Esophagus squamous epithelium (tissue), 5 donors: ENCODE results near the gene DNAJA3. TPM values are rescaled to one million over a fixed set of nuclear protein-coding genes. Genes with fewer than 3 reads are reported as not detected.

Experiments used
- DNase-seq: peaks from one replicate; lab custom pipeline; 2025; lab: John Stamatoyannopoulos, UW
- H3K27ac ChIP-seq, 4 donors: fragments of 200-600 bp; sonication (generic); one replicate each; pipeline ENCODE4 v1.5.1; 2016 to 2019; ENCODE audit warnings: mild to moderate bottlenecking in 1 of 4
- H3K27me3 ChIP-seq, 4 donors: fragments of 200-600 bp; sonication (generic); 1 replicate in 3 of 4; 2 replicates in 1 of 4; pipeline versions ENCODE4 v1.5.1 to v1.6.0; 2017 to 2021; ENCODE audit warnings: antibody characterized with exemption in 1 of 4
- H3K36me3 ChIP-seq, 3 donors: fragments of 200-600 bp; sonication (generic); one replicate each; pipeline ENCODE4 v1.5.1; 2016 to 2019
- H3K4me1 ChIP-seq, 3 donors: fragments of 200-600 bp; sonication (generic); one replicate each; pipeline ENCODE4 v1.5.1; 2017 to 2019
- H3K4me3 ChIP-seq, 4 donors: fragments of 200-600 bp; sonication (generic); 1 replicate in 3 of 4; 2 replicates in 1 of 4; pipeline ENCODE4 v1.5.1; 2016 to 2019; ENCODE audit warnings: mild to moderate bottlenecking in 2 of 4, moderate library complexity in 1 of 4
- H3K9me3 ChIP-seq, 3 donors: fragments of 200-600 bp; sonication (generic); one replicate each; pipeline ENCODE4 v1.5.1; 2016 to 2019
- POLR2A ChIP-seq, 4 donors: fragments of 450-650 bp; IDR thresholded peaks; one replicate each; pipeline ENCODE4 v1.6.1; 2017; ENCODE audit warnings: antibody characterized with exemption in 4 of 4, mild to moderate bottlenecking in 4 of 4, moderate library complexity in 3 of 4
- WGBS, 2 donors: methylation state at CpG; one replicate each; pipeline ENCODE4 v1.1.5; 2018; 5-methylcytosine and 5-hydroxymethylcytosine counted together
- intact Hi-C: fragments of 100-400 bp; cut with DNase I; formaldehyde crosslinking; loops from one replicate; pipeline ENCODE4 v1.15.0; 2022
- total RNA-seq, 4 donors: library from RNA; depleted of rRNA; stranded (reverse); fragments of >200 nt; gene quantifications; one replicate each; pipeline ENCODE4 v1.1.0, GENCODE V29; 2016
- TF ChIP-seq, protein P1 (sequence below), 6 experiments: fragments of 450-650 bp in 4 of 6; fragments of 200-600 bp in 2 of 6; sonication (generic) in 2 of 6; IDR thresholded peaks; one replicate each; pipeline ENCODE4 v1.5.1; 2016 to 2019; ENCODE audit warnings: antibody characterized with exemption in 6 of 6, mild to moderate bottlenecking in 4 of 6, moderate library complexity in 4 of 6
- donor health status: DM: yes; HTN: yes; CAD: no.

Gene DNAJA3
- total RNA-seq, 4 donors from 2014 or later: 45.2 to 59.1 (median 49.1) TPM

- Histone ChIP-seq H3K36me3 (peaks cover 42 to 100% (median 55%) of the 10 kb centered on the region in 3 donors), H3K27ac (no peak overlapping the region), H3K27me3 (no peaks in the 10 kb centered on the region), H3K4me1 (no peaks in the 10 kb centered on the region), H3K4me3 (no peak overlapping the region), H3K9me3 (no peaks in the 10 kb centered on the region)
- DNase-seq: no peak
- intact Hi-C loops: no loop called here
- 83 to 88% methylated on average over 1 to 6 of the region's 14 CpGs for WGBS, 2 donors
- TF ChIP-seq, protein P1, sequence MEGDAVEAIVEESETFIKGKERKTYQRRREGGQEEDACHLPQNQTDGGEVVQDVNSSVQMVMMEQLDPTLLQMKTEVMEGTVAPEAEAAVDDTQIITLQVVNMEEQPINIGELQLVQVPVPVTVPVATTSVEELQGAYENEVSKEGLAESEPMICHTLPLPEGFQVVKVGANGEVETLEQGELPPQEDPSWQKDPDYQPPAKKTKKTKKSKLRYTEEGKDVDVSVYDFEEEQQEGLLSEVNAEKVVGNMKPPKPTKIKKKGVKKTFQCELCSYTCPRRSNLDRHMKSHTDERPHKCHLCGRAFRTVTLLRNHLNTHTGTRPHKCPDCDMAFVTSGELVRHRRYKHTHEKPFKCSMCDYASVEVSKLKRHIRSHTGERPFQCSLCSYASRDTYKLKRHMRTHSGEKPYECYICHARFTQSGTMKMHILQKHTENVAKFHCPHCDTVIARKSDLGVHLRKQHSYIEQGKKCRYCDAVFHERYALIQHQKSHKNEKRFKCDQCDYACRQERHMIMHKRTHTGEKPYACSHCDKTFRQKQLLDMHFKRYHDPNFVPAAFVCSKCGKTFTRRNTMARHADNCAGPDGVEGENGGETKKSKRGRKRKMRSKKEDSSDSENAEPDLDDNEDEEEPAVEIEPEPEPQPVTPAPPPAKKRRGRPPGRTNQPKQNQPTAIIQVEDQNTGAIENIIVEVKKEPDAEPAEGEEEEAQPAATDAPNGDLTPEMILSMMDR (IDR thresholded peaks at IDR 0.05): no peak
- TF ChIP-seq POLR2A (IDR thresholded peaks at IDR 0.05): no peak
These were observed 24.8 kb downstream of the DNAJA3 start for GRCh38 chr16:4450430-4450829.

DNA sequence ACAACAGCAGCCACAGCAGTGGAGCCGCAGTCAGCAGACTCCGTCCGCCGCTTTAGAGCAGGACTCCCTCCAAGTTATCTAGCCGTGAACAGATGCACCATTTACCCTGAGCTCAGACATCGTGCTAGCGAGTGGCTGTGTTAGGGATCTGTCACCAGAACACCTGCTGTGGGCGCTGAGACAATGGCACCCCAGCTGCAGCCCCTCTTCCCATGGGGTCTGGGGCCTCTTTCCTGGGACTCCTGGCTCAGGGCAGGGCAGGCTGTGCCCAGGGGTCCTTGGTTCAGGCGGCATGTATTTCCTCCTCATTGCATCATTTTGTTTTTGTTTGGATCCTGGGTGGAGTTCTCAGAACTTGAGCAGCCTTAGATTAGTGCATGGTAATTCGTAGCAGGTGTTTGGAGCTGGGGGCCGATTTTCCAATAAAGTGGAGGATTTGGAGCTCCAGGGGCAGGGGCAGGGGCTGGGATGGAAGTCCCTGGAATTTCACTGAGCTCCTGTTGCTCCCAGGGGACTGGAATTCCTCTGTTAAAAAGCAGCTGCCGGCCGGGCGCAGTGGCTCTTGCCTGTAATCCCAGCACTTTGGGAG lies 25.4 kb downstream of the DNAJA3 start:
- no peaks in the 10 kb centered on the region for H3K4me1 ChIP-seq
- H3K4me3 ChIP-seq: no peak overlapping the region
- intact Hi-C loops: no loop called here
- 90 to 93% methylated on average over 10 to 14 of the region's 14 CpGs for WGBS, 2 donors
- no peaks in the 10 kb centered on the region for H3K9me3 ChIP-seq
- no peak overlapping the region for H3K27ac ChIP-seq
- peaks cover 46 to 100% (median 59%) of the 10 kb centered on the region in 3 donors for H3K36me3 ChIP-seq
- TF ChIP-seq, protein P1 (IDR thresholded peaks at IDR 0.05): no peak
- no peak for TF ChIP-seq POLR2A (IDR thresholded peaks at IDR 0.05)
- no peak for DNase-seq
- no peaks in the 10 kb centered on the region for H3K27me3 ChIP-seq

DNA sequence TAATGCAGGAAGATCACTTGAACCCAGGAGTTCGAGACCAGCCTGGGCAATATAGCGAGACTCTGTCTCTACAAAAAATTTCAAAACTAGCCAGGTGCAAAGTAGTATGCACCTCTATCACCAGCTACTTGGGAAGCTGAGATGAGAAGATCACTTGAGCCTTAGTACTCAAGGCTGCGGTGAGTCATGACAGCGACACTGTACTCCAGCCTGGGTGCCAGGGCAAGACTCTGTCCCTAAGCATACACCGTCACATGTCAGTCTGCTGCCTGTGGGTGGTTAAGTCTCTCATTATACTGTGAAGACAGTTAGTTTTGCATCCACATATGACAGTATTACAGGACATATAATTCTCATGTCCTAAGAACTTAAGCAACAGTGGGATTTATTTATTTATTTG lies 27.0 kb downstream of the DNAJA3 start:
- TF ChIP-seq, protein P1 (IDR thresholded peaks at IDR 0.05): no peak
- no peak for TF ChIP-seq POLR2A (IDR thresholded peaks at IDR 0.05)
- H3K27me3 ChIP-seq: no peaks in the 10 kb centered on the region
- no peak overlapping the region for H3K27ac ChIP-seq
- DNase-seq: no peak
- 90 to 100% methylated on average over 3 to 5 of the region's 5 CpGs for WGBS, 2 donors
- H3K36me3 ChIP-seq: peaks cover 39 to 100% (median 63%) of the 10 kb centered on the region in 3 donors
- no peaks in the 10 kb centered on the region for H3K4me1 ChIP-seq
- no peak overlapping the region for H3K4me3 ChIP-seq
- intact Hi-C loops: no loop called here
- no peaks in the 10 kb centered on the region for H3K9me3 ChIP-seq

DNA sequence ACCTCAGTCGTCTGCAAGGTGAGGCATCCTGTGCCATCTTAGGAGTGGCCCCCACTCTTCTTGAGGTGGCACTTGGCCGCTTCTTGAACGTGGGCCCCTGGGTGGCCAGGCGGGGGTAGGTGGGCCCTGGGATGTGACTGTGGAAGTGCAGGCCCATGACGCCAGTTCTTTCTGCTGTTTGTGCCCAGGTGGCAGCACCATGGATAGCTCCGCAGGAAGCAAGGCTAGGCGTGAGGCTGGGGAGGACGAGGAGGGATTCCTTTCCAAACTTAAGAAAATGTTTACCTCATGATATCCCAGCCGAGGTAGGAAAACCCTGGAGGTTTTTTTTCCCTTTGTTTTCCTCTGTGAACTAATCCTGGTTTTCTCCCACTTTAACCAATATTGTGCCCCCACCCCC lies 29.0 kb downstream of the DNAJA3 start:
- intact Hi-C loops: no loop called here
- no peak for DNase-seq
- no peaks in the 10 kb centered on the region for H3K9me3 ChIP-seq
- no peak for TF ChIP-seq POLR2A (IDR thresholded peaks at IDR 0.05)
- TF ChIP-seq, protein P1 (IDR thresholded peaks at IDR 0.05): no peak
- no peak overlapping the region for H3K4me3 ChIP-seq
- WGBS, 2 donors: 70 to 79% methylated on average over 4 of the region's 9 CpGs
- H3K4me1 ChIP-seq: peaks cover 0 to 10% (median 4%) of the 10 kb centered on the region in 3 donors
- no peak overlapping the region for H3K27ac ChIP-seq
- peaks cover 32 to 100% (median 50%) of the 10 kb centered on the region in 3 donors for H3K36me3 ChIP-seq
- H3K27me3 ChIP-seq: no peaks in the 10 kb centered on the region

DNA sequence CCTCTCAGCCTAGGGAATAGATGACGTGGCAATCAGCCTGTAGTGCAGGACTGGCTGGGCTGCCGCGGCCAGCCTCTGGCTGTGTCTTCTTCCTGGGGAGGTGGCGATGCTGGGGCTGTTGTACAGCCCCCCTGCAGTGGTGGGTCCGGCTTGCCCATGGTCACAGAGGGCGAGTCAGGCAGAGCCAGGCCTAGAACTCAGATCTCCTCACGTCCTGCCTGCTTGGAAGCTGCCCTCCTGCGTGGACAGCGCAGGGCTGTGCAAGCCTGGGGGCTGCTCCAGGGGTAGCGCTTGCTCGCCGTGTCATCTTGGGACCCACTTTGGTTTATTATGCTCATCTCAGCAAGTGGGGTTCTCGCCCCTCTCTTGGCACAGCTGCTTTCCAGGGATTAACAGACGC lies 29.4 kb downstream of the DNAJA3 start:
- H3K27ac ChIP-seq: no peak overlapping the region
- peaks cover 32 to 100% (median 47%) of the 10 kb centered on the region in 3 donors for H3K36me3 ChIP-seq
- no peak overlapping the region for H3K4me3 ChIP-seq
- H3K27me3 ChIP-seq: no peaks in the 10 kb centered on the region
- peaks cover 0 to 10% (median 4%) of the 10 kb centered on the region in 3 donors for H3K4me1 ChIP-seq
- intact Hi-C loops: no loop called here
- H3K9me3 ChIP-seq: no peaks in the 10 kb centered on the region
- no peak for DNase-seq
- TF ChIP-seq, protein P1 (IDR thresholded peaks at IDR 0.05): no peak
- TF ChIP-seq POLR2A (IDR thresholded peaks at IDR 0.05): no peak
- WGBS, 2 donors: 90% methylated on average over 2 of the region's 14 CpGs; no CpG with 5 or more reads in 1 of the 2 donors
